LoVo (cell line): ENCODE measurements around the gene MED8.

Experiments
- DNase-seq: peaks from one replicate; pipeline ENCODE4 v3.0.0-alpha.2; 2016; ENCODE audit warnings: low spot score

MED8 gene

GRCh38 chr1:43358746-43359693 is 30.6 kb downstream of the MED8 start, which contains the start of gene CDC20:
Gene CDC20, plus strand, starts transcription at chr1:43358981. Its CDS starts 235 bp downstream, at chr1:43359216.
- DNase-seq: peak; percentile 99

- DNase-seq: no peak
Observed at GRCh38 chr1:43358121-43358745, 31.4 kb downstream of the MED8 start.

- DNase-seq: no peak
Observed at GRCh38 chr1:43357251-43357650, 32.3 kb downstream of the MED8 start.

GRCh38 chr1:43354936-43355335 is 34.7 kb downstream of the MED8 start:
- no peak for DNase-seq

GRCh38 chr1:43354471-43354870 is 35.1 kb downstream of the MED8 start:
- no peak for DNase-seq

GRCh38 chr1:43352881-43353280 is 36.7 kb downstream of the MED8 start:
- no peak for DNase-seq

GRCh38 chr1:43352351-43352705 is 37.3 kb downstream of the MED8 start:
- no peak for DNase-seq

GRCh38 chr1:43351421-43352350 is 37.9 kb downstream of the MED8 start:
- DNase-seq: no peak

GRCh38 chr1:43350976-43351375 is 38.6 kb downstream of the MED8 start:
- DNase-seq: no peak

- DNase-seq: no peak
Observed at GRCh38 chr1:43349594-43350306, 39.9 kb downstream of the MED8 start.

- DNase-seq: peak; percentile 93
Observed at GRCh38 chr1:43348809-43349593, 40.6 kb downstream of the MED8 start.

- DNase-seq: peak; percentile 46
Observed at GRCh38 chr1:43348343-43348808, 41.2 kb downstream of the MED8 start.

GRCh38 chr1:43346636-43347035 is 43.0 kb downstream of the MED8 start:
- no peak for DNase-seq

- DNase-seq: peak; percentile 64
Observed at GRCh38 chr1:43345120-43345519, 44.5 kb downstream of the MED8 start.

- no peak for DNase-seq
Observed at GRCh38 chr1:43344267-43344850, 45.2 kb downstream of the MED8 start.

GRCh38 chr1:43340559-43340958 is 49.0 kb downstream of the MED8 start:
- DNase-seq: no peak

- no peak for DNase-seq
Observed at GRCh38 chr1:43339584-43340232, 49.9 kb downstream of the MED8 start.

GRCh38 chr1:43338001-43338400 is 51.6 kb downstream of the MED8 start:
- DNase-seq: no peak

- no peak for DNase-seq
Observed at GRCh38 chr1:43337588-43337987, 52.0 kb downstream of the MED8 start, which contains the start of gene MPL. Gene MPL, plus strand, starts transcription at chr1:43337818. Its CDS starts 31 bp downstream, at chr1:43337849.
